ENCODE measurements around the gene DIO2.

- TF ChIP-seq, protein P1, sequence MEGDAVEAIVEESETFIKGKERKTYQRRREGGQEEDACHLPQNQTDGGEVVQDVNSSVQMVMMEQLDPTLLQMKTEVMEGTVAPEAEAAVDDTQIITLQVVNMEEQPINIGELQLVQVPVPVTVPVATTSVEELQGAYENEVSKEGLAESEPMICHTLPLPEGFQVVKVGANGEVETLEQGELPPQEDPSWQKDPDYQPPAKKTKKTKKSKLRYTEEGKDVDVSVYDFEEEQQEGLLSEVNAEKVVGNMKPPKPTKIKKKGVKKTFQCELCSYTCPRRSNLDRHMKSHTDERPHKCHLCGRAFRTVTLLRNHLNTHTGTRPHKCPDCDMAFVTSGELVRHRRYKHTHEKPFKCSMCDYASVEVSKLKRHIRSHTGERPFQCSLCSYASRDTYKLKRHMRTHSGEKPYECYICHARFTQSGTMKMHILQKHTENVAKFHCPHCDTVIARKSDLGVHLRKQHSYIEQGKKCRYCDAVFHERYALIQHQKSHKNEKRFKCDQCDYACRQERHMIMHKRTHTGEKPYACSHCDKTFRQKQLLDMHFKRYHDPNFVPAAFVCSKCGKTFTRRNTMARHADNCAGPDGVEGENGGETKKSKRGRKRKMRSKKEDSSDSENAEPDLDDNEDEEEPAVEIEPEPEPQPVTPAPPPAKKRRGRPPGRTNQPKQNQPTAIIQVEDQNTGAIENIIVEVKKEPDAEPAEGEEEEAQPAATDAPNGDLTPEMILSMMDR (conservative IDR thresholded peaks at IDR 0.05; ENCODE audit: low read length), result no peak
- TF ChIP-seq EZH2phosphoT487 (IDR thresholded peaks at IDR 0.05; ENCODE audit: borderline replicate concordance, low read depth, low read length), result no peak
These were observed 59.1 kb downstream of the DIO2 start for GRCh38 chr14:80152166-80152565.

All from OCI-LY7 (cell line).